GM12872 (cell line): ENCODE measurements around the gene FYN.

Source experiments
- CTCF ChIP-seq: IDR thresholded peaks from 3 replicates; pipeline ENCODE4 v1.5.1; 2011; ENCODE audit warnings: low read depth, mild to moderate bottlenecking, low read length, moderate library complexity; ENCODE audit not compliant: insufficient read depth

Gene FYN

GRCh38 chr6:111648100-111648499, 225.2 kb downstream of the FYN start:
- no peak for TF ChIP-seq CTCF

- no peak for TF ChIP-seq CTCF
These were observed 226.3 kb downstream of the FYN start for GRCh38 chr6:111646942-111647341.

DNA sequence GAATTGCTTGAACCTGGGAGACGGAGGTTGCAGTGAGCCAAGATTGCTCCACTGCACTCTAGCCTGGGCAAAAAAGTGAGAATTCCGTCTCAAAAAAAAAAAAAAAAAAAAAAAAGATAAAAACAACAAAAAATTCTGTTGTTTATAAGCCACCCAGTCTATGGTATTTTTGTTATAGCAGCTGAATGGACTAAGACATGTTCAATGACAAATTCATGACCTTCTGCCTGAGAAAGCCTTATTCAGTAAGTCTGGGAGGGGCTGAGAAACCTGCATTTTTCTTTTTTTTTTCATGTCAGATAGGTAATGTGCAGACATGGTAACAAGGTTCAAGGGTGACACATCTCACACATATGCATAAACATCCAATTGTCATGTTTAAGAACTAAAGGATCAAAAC, 227.2 kb downstream of the FYN start:
- TF ChIP-seq CTCF: no peak

DNA sequence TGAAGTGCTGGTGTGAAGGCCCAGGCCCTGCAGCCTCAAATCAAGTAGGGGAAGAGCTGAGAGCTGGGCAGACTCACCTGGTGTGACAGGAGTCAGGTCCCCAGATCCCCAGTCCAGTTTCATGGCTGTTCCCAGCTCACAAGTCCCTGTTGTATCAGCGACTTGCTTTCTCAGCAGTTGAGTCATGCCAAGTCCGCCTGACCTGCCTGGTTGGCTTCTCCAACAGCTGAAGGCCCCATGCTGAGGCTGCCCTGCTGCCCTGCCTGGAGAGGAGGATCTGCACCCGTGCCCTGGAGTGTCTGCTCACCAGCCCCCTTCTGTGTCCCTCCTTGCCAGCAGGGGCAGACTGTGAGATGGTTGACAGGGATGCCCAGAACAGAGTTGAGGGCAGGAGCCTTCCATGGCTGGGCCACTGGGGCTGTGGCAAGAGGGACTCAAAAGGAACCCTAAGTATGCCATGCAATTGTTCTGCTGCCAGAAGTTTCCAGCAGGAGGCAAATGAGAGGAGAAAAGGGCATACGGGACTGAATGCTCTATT, 228.3 kb downstream of the FYN start:
- TF ChIP-seq CTCF: no peak

- peak; percentile 71 for TF ChIP-seq CTCF
These were observed 230.6 kb downstream of the FYN start for GRCh38 chr6:111642463-111643158.

DNA sequence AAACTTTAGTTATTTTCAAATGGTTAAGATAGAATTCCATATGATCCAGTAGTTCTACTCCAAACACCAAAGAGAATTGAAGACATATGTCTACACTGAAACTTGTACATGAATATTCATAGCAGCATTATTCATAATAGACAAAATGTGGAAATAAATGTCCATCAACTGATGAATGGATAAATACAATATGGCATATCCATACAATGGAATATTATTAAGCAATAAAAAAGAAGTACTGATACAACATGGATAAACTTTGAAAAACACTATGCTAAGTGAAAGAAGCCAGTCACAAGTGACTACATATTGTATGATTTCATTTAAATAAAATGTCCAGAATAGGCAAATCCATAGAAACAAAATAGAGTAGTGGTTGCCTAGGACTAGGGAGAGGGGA, 234.0 kb downstream of the FYN start:
- TF ChIP-seq CTCF: no peak

- no peak for TF ChIP-seq CTCF
These were observed 239.4 kb downstream of the FYN start for GRCh38 chr6:111633822-111634221.
